CD4-positive, alpha-beta memory T cell (primary cell): ENCODE measurements around the gene NPIPB9. TPM values are rescaled to one million over a fixed set of nuclear protein-coding genes. Genes with fewer than 3 reads are reported as not detected.

Source experiments
- microRNA-seq: library from miRNA; unstranded; fragments of <30 nt; microRNA quantifications from one replicate; pipeline ENCODE4 v1.2.0, GENCODE V29; 2021; ENCODE audit warnings: borderline replicate concordance, borderline number of aligned reads, borderline microRNAs expressed, mixed read lengths
- polyA plus RNA-seq, 2 donors: library from polyadenylated mRNA; unstranded; fragments of 300-500 nt; fragmentation: Illumina TruSeq; gene quantifications; one replicate each; pipeline ENCODE4 v1.2.3, GENCODE V29; 2021
- total RNA-seq, 2 experiments: library from RNA; stranded (reverse); gene quantifications; one replicate each; pipeline ENCODE4 v1.2.3, GENCODE V29; 2021

NPIPB9 gene
- total and polyA plus RNA-seq, 4 experiments from 2014 or later, result 2.9 to 3.0 TPM; not detected in 2

Small RNA genes lying within 50 kb of the gene (microRNA-seq; reads per million reads assigned to microRNA genes)
- not detected for gene MIR6862-2

Other genes with a start within 250 kb of the NPIPB9 start
- not detected for gene IL27, start 245.0 kb upstream of the NPIPB9 start, total RNA-seq
- gene IL27, start 245.0 kb upstream of the NPIPB9 start, polyA plus RNA-seq, result not detected
- not detected for gene NUPR1, start 212.8 kb upstream of the NPIPB9 start, total RNA-seq
- not detected for gene NUPR1, start 212.8 kb upstream of the NPIPB9 start, polyA plus RNA-seq
- gene SGF29, start 197.9 kb upstream of the NPIPB9 start, total RNA-seq, result 10 to 100 TPM; 67.5 to 70.0 TPM
- 10 to 100 TPM; 53.8 to 86.9 TPM for gene SGF29, start 197.9 kb upstream of the NPIPB9 start, polyA plus RNA-seq
- under 1 TPM; 0.25 to 0.49 TPM for gene SULT1A2, start 154.7 kb upstream of the NPIPB9 start, total RNA-seq
- gene SULT1A2, start 154.7 kb upstream of the NPIPB9 start, polyA plus RNA-seq, result under 1 TPM; 0.18 TPM
- 10 to 100 TPM; 12.4 to 13.2 TPM for gene SULT1A1, start 141.7 kb upstream of the NPIPB9 start, total RNA-seq
- 1 to 10 TPM; 4.7 to 6.3 TPM for gene SULT1A1, start 141.7 kb upstream of the NPIPB9 start, polyA plus RNA-seq
- gene NPIPB8, start 113.7 kb upstream of the NPIPB9 start, total RNA-seq, result not detected
- not detected for gene NPIPB8, start 113.7 kb upstream of the NPIPB9 start, polyA plus RNA-seq
- 100 to 1,000 TPM; 323 to 355 TPM for gene EIF3C, start 40.3 kb upstream of the NPIPB9 start, total RNA-seq
- gene EIF3C, start 40.3 kb upstream of the NPIPB9 start, polyA plus RNA-seq, result 100 to 1,000 TPM; 180 to 257 TPM
- 100 to 1,000 TPM; 262 to 266 TPM for gene ATXN2L, start 71.2 kb downstream of the NPIPB9 start, total RNA-seq
- 10 to 100 TPM in 1 of 2 donors, 1 to 10 TPM in 1; 7.1 to 38.5 TPM for gene ATXN2L, start 71.2 kb downstream of the NPIPB9 start, polyA plus RNA-seq
- gene TUFM, start 94.6 kb downstream of the NPIPB9 start, total RNA-seq, result 100 to 1,000 TPM in 1 of 2 experiments, 10 to 100 TPM in 1; 98.0 to 108 TPM
- 100 to 1,000 TPM; 138 to 198 TPM for gene TUFM, start 94.6 kb downstream of the NPIPB9 start, polyA plus RNA-seq
- gene SH2B1, start 112.1 kb downstream of the NPIPB9 start, total RNA-seq, result 100 to 1,000 TPM; 127 TPM
- 1 to 10 TPM; 3.1 to 4.0 TPM for gene SH2B1, start 112.1 kb downstream of the NPIPB9 start, polyA plus RNA-seq
- under 1 TPM; 0.67 to 0.94 TPM for gene ATP2A1, start 126.7 kb downstream of the NPIPB9 start, total RNA-seq
- not detected for gene ATP2A1, start 126.7 kb downstream of the NPIPB9 start, polyA plus RNA-seq
- 10 to 100 TPM; 25.7 to 29.0 TPM for gene RABEP2, start 173.5 kb downstream of the NPIPB9 start, total RNA-seq
- gene RABEP2, start 173.5 kb downstream of the NPIPB9 start, polyA plus RNA-seq, result 1 to 10 TPM; 3.1 to 5.1 TPM
- not detected for gene CD19, start 180.2 kb downstream of the NPIPB9 start, total RNA-seq
- 1 to 10 TPM in 1 of 2 donors, under 1 TPM in 1; 0.27 to 1.4 TPM for gene CD19, start 180.2 kb downstream of the NPIPB9 start, polyA plus RNA-seq
- gene NFATC2IP, start 199.2 kb downstream of the NPIPB9 start, total RNA-seq, result 100 to 1,000 TPM; 105 to 115 TPM
- gene NFATC2IP, start 199.2 kb downstream of the NPIPB9 start, polyA plus RNA-seq, result 10 to 100 TPM; 29.3 to 30.1 TPM
- gene SPNS1, start 223.0 kb downstream of the NPIPB9 start, total RNA-seq, result 10 to 100 TPM; 31.0 to 34.4 TPM
- gene SPNS1, start 223.0 kb downstream of the NPIPB9 start, polyA plus RNA-seq, result 10 to 100 TPM; 28.2 to 30.4 TPM
- 100 to 1,000 TPM; 342 to 349 TPM for gene LAT, start 233.3 kb downstream of the NPIPB9 start, total RNA-seq
- 100 to 1,000 TPM; 310 to 455 TPM for gene LAT, start 233.3 kb downstream of the NPIPB9 start, polyA plus RNA-seq